ENCODE measurements around the gene SLIT1.

Gene SLIT1

DNA sequence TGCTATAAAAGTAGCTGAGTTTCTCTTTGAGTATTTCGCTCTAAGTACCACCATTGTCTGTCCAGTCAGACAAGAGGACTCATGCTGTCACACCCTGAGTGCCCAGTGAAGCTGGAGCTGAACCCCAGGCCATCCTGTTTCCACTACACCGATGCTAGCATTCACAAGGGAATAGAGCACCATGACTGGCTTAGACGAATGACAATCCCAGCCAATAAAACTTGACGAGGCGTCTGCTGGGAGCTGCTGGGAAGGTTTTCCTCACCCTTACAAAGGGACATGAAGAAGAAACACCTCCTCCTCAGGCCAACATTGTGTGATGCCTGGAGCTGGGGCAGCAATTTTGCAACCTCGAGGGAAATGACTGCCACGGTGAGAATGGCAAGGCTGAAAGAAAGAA lies 17.5 kb upstream of the SLIT1 start:
- DNase-seq (ENCODE audit: extremely low read depth in 1 of 2, low read depth in 1 of 2): no peak

GRCh38 chr10:97200616-97201015 lies 14.9 kb upstream of the SLIT1 start:
- DNase-seq (ENCODE audit: extremely low read depth in 1 of 2, low read depth in 1 of 2): no peak

DNA sequence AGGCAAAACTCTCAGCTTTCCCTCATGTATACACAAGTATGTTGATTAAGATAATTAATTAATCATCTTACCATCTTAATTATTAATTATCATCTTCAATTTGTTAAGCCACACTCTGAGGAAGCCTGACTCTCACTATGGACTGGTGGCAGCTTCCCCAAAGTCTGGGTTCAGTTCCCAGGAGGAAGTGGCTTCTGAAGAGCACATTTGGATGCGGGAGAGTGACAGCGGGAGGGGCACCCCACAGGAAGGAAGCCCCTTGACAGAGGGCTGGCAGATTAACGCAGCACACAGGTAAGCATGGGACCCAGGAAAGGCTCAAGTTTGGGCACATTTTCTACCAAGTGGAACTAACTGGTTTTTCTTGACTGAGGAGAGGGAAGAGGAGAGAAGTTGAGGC lies 13.4 kb upstream of the SLIT1 start:
- DNase-seq (ENCODE audit: extremely low read depth in 1 of 2, low read depth in 1 of 2): no peak

DNA sequence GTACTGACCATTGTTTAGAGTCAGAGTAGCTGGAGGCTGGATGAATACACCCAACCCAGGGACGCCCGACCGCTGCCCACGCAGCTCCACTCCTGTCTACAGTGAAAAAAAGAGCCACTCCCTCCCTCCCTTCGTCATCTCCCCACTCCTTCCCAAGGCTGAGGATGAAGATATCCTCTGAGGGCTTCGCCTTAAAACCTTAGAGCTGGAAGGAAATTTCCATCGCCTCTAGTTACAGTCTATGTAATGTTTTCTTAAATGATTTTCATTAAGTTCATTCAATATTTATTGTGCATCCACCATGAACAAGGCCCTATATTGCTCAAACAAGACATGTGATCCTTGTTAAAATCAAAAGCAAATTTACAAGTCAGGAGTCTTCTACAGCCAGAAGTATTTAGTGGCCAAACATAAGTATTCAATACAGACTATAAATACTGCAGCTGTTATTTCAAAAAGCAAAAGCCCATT lies 11.3 kb upstream of the SLIT1 start:
- no peak for DNase-seq (ENCODE audit: extremely low read depth in 1 of 2, low read depth in 1 of 2)

- peak; percentile 28 to 39 for DNase-seq (ENCODE audit: extremely low read depth in 1 of 2, low read depth in 1 of 2)
Observed at GRCh38 chr10:97196223-97197029, 10.7 kb upstream of the SLIT1 start.

GRCh38 chr10:97195706-97196222 lies 10.0 kb upstream of the SLIT1 start:
- no peak for DNase-seq (ENCODE audit: extremely low read depth in 1 of 2, low read depth in 1 of 2)

DNA sequence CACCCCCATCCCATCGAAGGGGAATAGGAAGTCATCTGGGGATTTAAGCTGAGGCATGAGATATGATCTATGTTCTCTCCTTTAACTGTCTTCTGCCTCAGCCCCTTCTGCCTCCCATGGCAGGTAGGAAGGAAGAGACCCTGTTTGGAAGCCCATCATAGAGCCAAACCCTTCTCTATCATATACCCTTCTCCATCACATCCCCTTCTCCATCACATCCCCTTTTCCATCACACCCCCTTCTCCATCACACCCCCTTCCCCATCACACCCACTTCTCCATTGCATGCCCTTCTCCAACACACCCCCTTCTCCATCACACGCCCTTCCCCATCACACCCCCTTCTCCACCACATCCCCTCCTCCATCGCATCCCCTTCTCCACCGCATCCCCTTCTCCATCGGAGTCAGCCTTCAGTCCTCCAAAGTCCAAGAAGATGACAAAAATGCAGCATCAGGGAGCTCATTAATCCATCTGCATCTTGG lies 7.2 kb upstream of the SLIT1 start:
- no peak for DNase-seq (ENCODE audit: extremely low read depth in 1 of 2, low read depth in 1 of 2)

- no peak for DNase-seq (ENCODE audit: extremely low read depth in 1 of 2, low read depth in 1 of 2)
Observed at GRCh38 chr10:97190450-97190849, 4.7 kb upstream of the SLIT1 start.

- no peak for DNase-seq (ENCODE audit: extremely low read depth in 1 of 2, low read depth in 1 of 2)
Observed at GRCh38 chr10:97188261-97188711, 2.5 kb upstream of the SLIT1 start.

- no peak for DNase-seq (ENCODE audit: extremely low read depth in 1 of 2, low read depth in 1 of 2)
Observed at GRCh38 chr10:97186911-97187310, 1.2 kb upstream of the SLIT1 start.

DNA sequence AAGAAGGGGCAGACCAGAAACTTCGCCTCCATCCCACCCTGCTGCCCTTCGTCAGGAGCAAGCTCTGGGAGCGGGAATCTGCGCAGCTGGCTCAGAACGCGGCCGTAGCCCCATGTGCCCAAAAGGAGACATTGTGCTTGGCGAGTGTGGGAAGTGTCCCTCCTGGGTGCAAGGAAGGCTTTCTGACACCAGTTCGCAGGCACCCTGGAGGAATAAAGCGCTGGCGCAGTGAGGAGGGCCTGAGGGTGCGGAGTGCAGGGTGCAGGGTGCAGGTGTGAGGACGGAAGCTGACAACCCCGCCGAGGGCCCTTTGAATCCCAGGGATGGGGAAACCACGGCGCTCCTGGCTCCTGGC lies 811 bp downstream of the SLIT1 start:
- DNase-seq (ENCODE audit: extremely low read depth in 1 of 2, low read depth in 1 of 2): no peak

GRCh38 chr10:97183314-97183713 lies 2.4 kb downstream of the SLIT1 start:
- DNase-seq (ENCODE audit: extremely low read depth in 1 of 2, low read depth in 1 of 2): no peak

- DNase-seq (ENCODE audit: extremely low read depth in 1 of 2, low read depth in 1 of 2): no peak
Observed at GRCh38 chr10:97182288-97182990, 3.3 kb downstream of the SLIT1 start.

DNA sequence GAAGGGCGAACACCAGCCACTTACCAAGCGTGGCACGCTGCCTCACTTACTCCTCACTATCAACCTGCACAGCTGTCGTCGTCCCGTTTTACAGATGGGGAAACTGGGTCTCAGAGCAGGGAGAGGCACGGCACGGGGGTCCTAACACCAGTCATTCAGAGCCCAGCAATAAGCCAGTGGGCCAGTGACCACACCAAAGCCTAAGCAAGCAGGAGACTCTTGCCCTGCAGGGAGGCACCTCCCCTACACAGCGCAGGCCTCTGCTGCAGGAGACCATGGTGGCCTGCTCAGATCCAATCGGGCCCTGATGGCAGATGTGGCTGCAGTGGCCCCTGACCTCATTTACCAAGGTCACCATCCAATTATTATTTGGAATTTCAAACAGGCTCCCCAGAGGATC lies 4.8 kb downstream of the SLIT1 start:
- DNase-seq (ENCODE audit: extremely low read depth in 1 of 2, low read depth in 1 of 2): no peak

GRCh38 chr10:97180363-97180755 lies 5.4 kb downstream of the SLIT1 start:
- DNase-seq (ENCODE audit: extremely low read depth in 1 of 2, low read depth in 1 of 2): no peak

- DNase-seq (ENCODE audit: extremely low read depth in 1 of 2, low read depth in 1 of 2): no peak
Observed at GRCh38 chr10:97179731-97180362, 5.9 kb downstream of the SLIT1 start.

DNA sequence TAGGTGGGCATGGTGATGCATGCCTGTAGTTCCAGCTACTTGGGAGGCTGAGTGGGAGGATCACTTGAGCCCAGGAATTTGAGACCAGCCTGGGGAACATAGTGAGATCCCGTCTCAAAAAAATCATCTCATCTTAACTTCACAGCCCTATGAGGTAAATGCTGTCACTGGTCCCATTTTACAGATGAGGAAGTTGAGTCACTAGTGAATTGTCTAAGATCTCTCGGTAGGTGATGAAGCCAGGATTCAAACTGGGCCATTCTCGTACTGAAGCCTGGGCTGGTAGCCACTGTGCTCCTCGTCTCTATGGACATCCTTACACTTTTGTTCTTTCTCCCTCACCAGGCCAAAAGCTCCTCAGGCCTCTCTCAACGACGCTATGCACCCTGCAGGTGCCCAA lies 6.4 kb downstream of the SLIT1 start:
- DNase-seq (ENCODE audit: extremely low read depth in 1 of 2, low read depth in 1 of 2): no peak

- no peak for DNase-seq (ENCODE audit: extremely low read depth in 1 of 2, low read depth in 1 of 2)
Observed at GRCh38 chr10:97178074-97178473, 7.7 kb downstream of the SLIT1 start.

DNA sequence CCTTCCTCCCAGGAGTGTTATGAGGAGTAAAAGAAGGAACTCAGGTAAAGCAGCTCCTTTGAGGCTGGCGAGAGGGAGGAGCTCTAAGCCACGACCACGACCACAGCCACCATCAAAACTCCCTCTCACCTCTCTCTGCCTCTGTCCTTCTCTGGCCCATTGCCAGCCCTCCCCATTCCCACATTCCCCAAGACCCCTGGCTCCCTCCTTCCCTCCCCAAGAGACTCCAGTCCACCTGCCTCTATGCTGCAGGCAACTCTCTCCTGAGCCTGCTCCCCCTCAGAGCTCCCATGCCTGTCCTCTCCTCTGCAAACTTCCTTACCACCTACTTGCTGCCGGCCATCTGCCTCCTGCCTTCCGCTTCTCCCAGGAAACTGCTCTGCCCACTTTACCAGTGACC lies 9.5 kb downstream of the SLIT1 start:
- DNase-seq (ENCODE audit: extremely low read depth in 1 of 2, low read depth in 1 of 2): no peak

GRCh38 chr10:97175586-97175985 lies 10.2 kb downstream of the SLIT1 start:
- no peak for DNase-seq (ENCODE audit: extremely low read depth in 1 of 2, low read depth in 1 of 2)

DNA sequence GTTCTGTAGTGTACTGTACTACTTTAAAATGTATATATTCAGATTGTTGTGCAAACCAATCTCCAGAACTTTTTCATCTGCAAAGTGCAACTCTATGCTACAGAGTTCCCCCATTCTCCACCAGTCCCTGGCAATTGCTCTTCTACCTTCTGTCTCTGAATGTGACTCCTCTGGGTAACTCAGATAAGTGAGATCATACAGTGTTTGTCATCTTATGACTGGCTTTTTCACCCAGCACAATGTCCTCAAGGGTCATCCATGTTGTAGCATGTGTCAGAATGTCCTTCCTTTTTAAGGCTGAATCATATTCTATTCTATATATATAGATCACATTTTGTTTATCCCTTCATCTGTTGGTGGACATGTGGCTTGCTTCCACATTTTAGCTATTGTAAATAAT lies 10.8 kb downstream of the SLIT1 start:
- DNase-seq (ENCODE audit: extremely low read depth in 1 of 2, low read depth in 1 of 2): no peak

Measured in activated CD8-positive, alpha-beta memory T cell treated with anti-CD3 and anti-CD28 coated beads for 1 hour (primary cell).